GM12891 (cell line): Measurements from ENCODE around the gene TSHR.

ENCODE experiments used
- PAX5 ChIP-seq: IDR thresholded peaks from 2 replicates; pipeline ENCODE4 v1.6.1; 2011; ENCODE audit warnings: low read length, moderate library complexity, mild to moderate bottlenecking; ENCODE audit not compliant: insufficient read depth, severe bottlenecking
- POLR2A ChIP-seq: IDR thresholded peaks from 2 replicates; pipeline ENCODE4 v1.6.1; 2011; ENCODE audit warnings: low read depth, low read length, control low read depth
- POLR2AphosphoS5 ChIP-seq: IDR thresholded peaks from 2 replicates; pipeline ENCODE4 v1.6.1; 2011; ENCODE audit warnings: low read depth, low read length, control low read depth

GRCh38 chr14:81062380-81062779 lies 107.0 kb downstream of the TSHR start:
- TF ChIP-seq POLR2A (no peak), PAX5 (no peak), POLR2AphosphoS5 (no peak)
